C4-2B (cell line): Measurements from ENCODE around the gene OSBPL9.

Experiments
- ZFX ChIP-seq: fragments of 450-650 bp; IDR thresholded peaks from 2 replicates; pipeline ENCODE4 v1.6.1; 2017
- TF ChIP-seq, protein P1 (sequence below): fragments of 450-650 bp; conservative IDR thresholded peaks from 2 replicates; pipeline ENCODE4 v1.5.1; 2017; ENCODE audit warnings: mild to moderate bottlenecking

DNA sequence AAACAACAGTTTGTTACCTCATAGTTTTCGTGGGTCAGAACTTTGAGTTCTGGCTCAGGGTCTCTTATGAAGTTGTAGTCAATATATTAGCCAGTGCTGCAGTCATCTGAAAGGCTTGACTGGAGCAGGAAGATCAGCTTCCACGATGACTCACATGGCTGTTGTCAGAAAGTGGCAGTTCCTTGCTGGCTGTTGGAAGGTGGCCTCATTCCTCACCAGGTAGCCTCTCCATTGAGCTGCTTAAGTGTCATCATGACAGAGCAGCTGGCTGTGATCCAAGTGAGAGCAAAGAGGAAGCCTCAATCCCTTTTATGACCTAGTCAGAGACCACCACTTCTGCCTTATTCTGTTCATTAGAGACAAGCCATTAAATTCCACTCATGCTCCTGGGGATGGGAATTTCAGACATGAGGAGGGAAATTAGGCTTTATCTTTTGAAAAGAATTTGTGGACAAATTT lies 5.6 kb downstream of the OSBPL9 start:
- TF ChIP-seq, protein P1, sequence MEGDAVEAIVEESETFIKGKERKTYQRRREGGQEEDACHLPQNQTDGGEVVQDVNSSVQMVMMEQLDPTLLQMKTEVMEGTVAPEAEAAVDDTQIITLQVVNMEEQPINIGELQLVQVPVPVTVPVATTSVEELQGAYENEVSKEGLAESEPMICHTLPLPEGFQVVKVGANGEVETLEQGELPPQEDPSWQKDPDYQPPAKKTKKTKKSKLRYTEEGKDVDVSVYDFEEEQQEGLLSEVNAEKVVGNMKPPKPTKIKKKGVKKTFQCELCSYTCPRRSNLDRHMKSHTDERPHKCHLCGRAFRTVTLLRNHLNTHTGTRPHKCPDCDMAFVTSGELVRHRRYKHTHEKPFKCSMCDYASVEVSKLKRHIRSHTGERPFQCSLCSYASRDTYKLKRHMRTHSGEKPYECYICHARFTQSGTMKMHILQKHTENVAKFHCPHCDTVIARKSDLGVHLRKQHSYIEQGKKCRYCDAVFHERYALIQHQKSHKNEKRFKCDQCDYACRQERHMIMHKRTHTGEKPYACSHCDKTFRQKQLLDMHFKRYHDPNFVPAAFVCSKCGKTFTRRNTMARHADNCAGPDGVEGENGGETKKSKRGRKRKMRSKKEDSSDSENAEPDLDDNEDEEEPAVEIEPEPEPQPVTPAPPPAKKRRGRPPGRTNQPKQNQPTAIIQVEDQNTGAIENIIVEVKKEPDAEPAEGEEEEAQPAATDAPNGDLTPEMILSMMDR: no peak
- TF ChIP-seq ZFX: no peak
